PFSK-1 (cell line): ENCODE data around the gene COL21A1.

Experiments used
- FOXP2 ChIP-seq: optimal IDR thresholded peaks from 2 replicates; pipeline ENCODE3; 2011; ENCODE audit warnings: borderline replicate concordance, control low read depth, inconsistent platforms; ENCODE audit not compliant: insufficient read depth; ENCODE audit errors: extremely low read length, extremely low read depth
- POLR2AphosphoS5 ChIP-seq: IDR thresholded peaks from 2 replicates; pipeline ENCODE4 v1.6.1; 2012; ENCODE audit warnings: low read depth, mild to moderate bottlenecking, control low read depth, low read length, moderate library complexity
- SIN3A ChIP-seq: IDR thresholded peaks from 2 replicates; pipeline ENCODE4 v1.6.1; 2012; ENCODE audit warnings: mild to moderate bottlenecking, low read length, moderate library complexity, borderline replicate concordance; ENCODE audit not compliant: insufficient read depth
- TAF1 ChIP-seq: IDR thresholded peaks from 2 replicates; pipeline ENCODE4 v1.6.1; 2012; ENCODE audit warnings: low read length, control low read depth, borderline replicate concordance; ENCODE audit not compliant: insufficient read depth
- TF ChIP-seq, protein P1 (sequence below), 2 experiments: IDR thresholded peaks; 2 replicates each; pipeline versions ENCODE4 v1.6.1 to v1.8.0; 2011 to 2012; ENCODE audit warnings: low read depth in 2 of 2, low read length in 2 of 2, control low read depth in 1 of 2, inconsistent platforms in 1 of 2, mild to moderate bottlenecking in 1 of 2, moderate library complexity in 1 of 2; ENCODE audit not compliant: insufficient read depth in 1 of 2

COL21A1 gene

DNA sequence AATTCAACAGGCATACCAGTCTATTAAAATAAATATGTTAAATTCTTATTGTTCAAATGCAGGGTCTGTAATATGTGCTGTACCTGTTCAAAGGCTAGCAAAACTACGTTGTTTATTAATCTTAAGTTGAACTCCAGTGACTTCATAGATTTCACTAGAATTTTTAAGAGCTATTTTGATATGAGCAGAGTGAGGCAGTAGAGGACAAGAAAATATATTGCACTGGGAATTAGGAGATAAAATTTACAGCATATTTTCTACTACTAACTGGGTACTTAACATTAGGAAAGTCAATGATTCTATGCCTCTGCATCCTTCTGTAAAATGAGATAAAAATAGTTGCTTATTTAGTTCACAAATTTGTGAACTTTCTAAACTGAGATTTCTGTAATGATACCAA is 209.8 kb downstream of the COL21A1 start:
- TF ChIP-seq POLR2AphosphoS5 (no peak), TAF1 (no peak), FOXP2 (no peak), SIN3A (no peak)
- TF ChIP-seq, protein P1, sequence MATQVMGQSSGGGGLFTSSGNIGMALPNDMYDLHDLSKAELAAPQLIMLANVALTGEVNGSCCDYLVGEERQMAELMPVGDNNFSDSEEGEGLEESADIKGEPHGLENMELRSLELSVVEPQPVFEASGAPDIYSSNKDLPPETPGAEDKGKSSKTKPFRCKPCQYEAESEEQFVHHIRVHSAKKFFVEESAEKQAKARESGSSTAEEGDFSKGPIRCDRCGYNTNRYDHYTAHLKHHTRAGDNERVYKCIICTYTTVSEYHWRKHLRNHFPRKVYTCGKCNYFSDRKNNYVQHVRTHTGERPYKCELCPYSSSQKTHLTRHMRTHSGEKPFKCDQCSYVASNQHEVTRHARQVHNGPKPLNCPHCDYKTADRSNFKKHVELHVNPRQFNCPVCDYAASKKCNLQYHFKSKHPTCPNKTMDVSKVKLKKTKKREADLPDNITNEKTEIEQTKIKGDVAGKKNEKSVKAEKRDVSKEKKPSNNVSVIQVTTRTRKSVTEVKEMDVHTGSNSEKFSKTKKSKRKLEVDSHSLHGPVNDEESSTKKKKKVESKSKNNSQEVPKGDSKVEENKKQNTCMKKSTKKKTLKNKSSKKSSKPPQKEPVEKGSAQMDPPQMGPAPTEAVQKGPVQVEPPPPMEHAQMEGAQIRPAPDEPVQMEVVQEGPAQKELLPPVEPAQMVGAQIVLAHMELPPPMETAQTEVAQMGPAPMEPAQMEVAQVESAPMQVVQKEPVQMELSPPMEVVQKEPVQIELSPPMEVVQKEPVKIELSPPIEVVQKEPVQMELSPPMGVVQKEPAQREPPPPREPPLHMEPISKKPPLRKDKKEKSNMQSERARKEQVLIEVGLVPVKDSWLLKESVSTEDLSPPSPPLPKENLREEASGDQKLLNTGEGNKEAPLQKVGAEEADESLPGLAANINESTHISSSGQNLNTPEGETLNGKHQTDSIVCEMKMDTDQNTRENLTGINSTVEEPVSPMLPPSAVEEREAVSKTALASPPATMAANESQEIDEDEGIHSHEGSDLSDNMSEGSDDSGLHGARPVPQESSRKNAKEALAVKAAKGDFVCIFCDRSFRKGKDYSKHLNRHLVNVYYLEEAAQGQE (IDR thresholded peaks at IDR 0.05; ENCODE audit: insufficient read depth in 1 of 2, low read depth in 2 of 2, low read length in 2 of 2) = no peak

DNA sequence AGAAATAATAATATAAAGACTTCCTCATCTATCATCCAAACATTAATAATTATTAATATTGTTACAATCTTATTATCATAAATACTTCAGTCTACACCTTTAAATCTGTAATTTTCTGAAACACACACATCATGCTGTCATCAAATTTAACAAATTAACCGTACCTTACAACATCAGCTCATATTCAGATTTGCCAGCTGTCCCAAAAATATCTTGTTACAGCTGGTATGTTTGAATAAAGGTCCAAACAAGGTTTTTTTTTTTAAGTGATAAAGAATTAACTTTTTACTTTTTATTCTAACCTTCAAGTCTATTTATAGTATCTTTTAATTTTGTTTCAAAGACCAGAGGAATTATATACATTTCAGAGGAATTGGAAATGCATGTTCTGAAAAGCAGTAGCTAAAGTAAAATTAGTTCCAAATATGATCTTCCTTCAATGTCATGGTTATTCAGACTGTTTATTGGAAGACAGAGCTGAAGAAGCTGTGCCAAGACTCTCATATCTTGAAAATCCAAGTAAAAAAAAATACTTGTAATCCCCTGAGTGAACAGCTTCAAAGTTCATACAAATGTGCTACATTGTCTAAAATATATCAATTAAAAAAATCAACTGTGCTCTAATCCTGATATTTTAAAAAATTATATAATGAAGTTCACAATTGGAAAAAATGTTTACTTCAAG is 210.3 kb downstream of the COL21A1 start:
- no peak for TF ChIP-seq POLR2AphosphoS5
- TF ChIP-seq SIN3A = no peak
- TF ChIP-seq FOXP2 = no peak
- no peak for TF ChIP-seq TAF1
- TF ChIP-seq, protein P1 (IDR thresholded peaks at IDR 0.05; ENCODE audit: insufficient read depth in 1 of 2, low read depth in 2 of 2, low read length in 2 of 2) = no peak

DNA sequence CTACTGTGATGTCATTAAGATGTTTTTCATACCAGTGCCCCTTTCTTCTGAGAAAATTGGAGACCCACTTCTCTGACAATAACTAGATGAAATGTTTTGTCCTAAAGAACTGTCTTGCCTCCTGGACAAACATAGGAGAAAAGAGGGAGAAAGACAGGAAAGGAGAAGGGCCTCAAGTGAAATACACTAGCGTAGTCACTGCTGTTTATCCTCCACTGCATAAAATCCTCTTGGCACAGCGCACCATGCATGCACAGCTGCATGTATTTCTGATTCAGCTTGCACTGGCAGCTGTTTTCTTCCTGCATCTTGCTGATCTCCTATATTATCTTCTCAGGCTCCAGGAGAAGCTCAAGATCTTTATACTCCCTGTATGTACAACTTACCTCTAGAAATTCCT is 214.0 kb downstream of the COL21A1 start:
- TF ChIP-seq POLR2AphosphoS5 (no peak), FOXP2 (no peak), TAF1 (no peak), SIN3A (no peak)
- TF ChIP-seq, protein P1 (IDR thresholded peaks at IDR 0.05; ENCODE audit: insufficient read depth in 1 of 2, low read depth in 2 of 2, low read length in 2 of 2) = no peak

DNA sequence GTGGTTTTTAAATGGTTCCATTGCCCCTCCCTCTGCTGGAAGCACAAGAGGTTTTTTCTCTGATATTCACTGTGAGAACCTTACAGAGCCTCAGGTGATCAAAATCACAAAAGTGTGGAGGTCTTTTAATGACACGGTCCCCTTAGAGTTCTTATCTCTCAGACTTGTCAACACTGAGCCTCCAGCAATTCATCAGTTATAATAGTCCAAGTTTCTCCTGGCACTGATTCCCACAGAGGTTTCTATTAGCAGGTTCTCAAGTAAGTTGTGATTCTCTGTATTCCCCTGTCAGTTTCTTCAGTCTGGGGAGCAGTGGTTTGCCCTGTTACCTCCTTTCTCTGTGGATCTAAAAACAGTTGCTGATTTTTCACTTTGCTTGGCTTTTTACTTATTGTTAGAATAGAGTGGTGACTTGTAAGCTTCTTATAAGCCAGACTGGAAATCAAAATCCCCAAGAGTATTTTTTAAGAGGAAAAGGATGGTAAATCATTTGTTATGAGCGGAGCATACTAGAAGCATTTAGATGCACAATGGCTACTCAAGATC is 214.6 kb downstream of the COL21A1 start:
- no peak for TF ChIP-seq FOXP2
- TF ChIP-seq, protein P1 (IDR thresholded peaks at IDR 0.05; ENCODE audit: insufficient read depth in 1 of 2, low read depth in 2 of 2, low read length in 2 of 2) = no peak
- TF ChIP-seq POLR2AphosphoS5 = no peak
- no peak for TF ChIP-seq SIN3A
- TF ChIP-seq TAF1 = no peak
